SU-DHL-6 (cell line): ENCODE measurements around the gene ALOXE3.
A peak's percentile ranks its signal among the peaks of the same experiment; 100 is the strongest.
"Not testable (repeated sequence)": the region's sequence is repeated elsewhere in the genome, so short reads cannot be mapped to it uniquely, and the experiment has no call there.

Experiments used
- H2AFZ ChIP-seq: fragments of 200-600 bp; sonication (generic); 2 replicates; pipeline ENCODE4 v1.6.1; 2014; ENCODE audit warnings: low read depth, mild to moderate bottlenecking, moderate library complexity, mixed read lengths, antibody characterized with exemption, low read length; ENCODE audit not compliant: severe bottlenecking
- H3F3A ChIP-seq: fragments of 200-600 bp; shearing (Covaris generic); 2 replicates; pipeline ENCODE4 v1.6.0; 2016; ENCODE audit warnings: antibody characterized with exemption, mild to moderate bottlenecking; ENCODE audit not compliant: insufficient read depth
- H3K27ac ChIP-seq: fragments of 200-600 bp; sonication (generic); 2 replicates; pipeline ENCODE4 v1.5.1; 2016; ENCODE audit warnings: low read depth, mild to moderate bottlenecking, low read length, moderate library complexity, mixed read lengths
- H3K27me3 ChIP-seq: fragments of 200-600 bp; sonication (generic), shearing (Covaris generic); 2 replicates; pipeline ENCODE4 v1.6.0; 2014; ENCODE audit warnings: mild to moderate bottlenecking, low read length
- H3K36me3 ChIP-seq: fragments of 200-600 bp; sonication (generic); 2 replicates; pipeline ENCODE4 v1.6.1; 2014; ENCODE audit warnings: mild to moderate bottlenecking, low read length, mixed read lengths
- H3K4me2 ChIP-seq: fragments of 300-600, 200-600 bp; shearing (Covaris generic), sonication (generic); 2 replicates; pipeline ENCODE4 v1.6.0; 2014; ENCODE audit warnings: low read length, low read depth, mild to moderate bottlenecking; ENCODE audit not compliant: poor library complexity, severe bottlenecking
- H3K4me3 ChIP-seq: fragments of 200-600 bp; sonication (generic); 2 replicates; pipeline ENCODE4 v1.5.1; 2014; ENCODE audit warnings: antibody characterized with exemption, low read length, mild to moderate bottlenecking, mixed read lengths; ENCODE audit not compliant: insufficient read depth, poor library complexity, severe bottlenecking
- H3K79me2 ChIP-seq: fragments of 200-600 bp; sonication (generic); 2 replicates; pipeline ENCODE4 v1.6.1; 2014; ENCODE audit warnings: mild to moderate bottlenecking, low read length, moderate library complexity; ENCODE audit not compliant: insufficient read depth
- H3K9ac ChIP-seq: fragments of 200-600 bp; sonication (generic); 2 replicates; pipeline ENCODE4 v1.7.0; 2014; ENCODE audit warnings: mild to moderate bottlenecking, low read length
- H3K9me2 ChIP-seq: fragments of 200-600 bp; sonication (generic); replicated peaks from 2 replicates; pipeline ENCODE4 v1.6.1; 2014; ENCODE audit warnings: low read length; ENCODE audit not compliant: insufficient read depth
- H3K9me3 ChIP-seq: fragments of 200-600 bp; sonication (generic); 2 replicates; pipeline ENCODE4 v1.6.1; 2014; ENCODE audit warnings: low read length, mixed read lengths; ENCODE audit not compliant: insufficient read depth
- H4K20me1 ChIP-seq: fragments of 200-600 bp; sonication (generic); 2 replicates; pipeline ENCODE4 v1.6.1; 2014; ENCODE audit warnings: low read depth, mild to moderate bottlenecking, antibody characterized with exemption, low read length, moderate library complexity, mixed read lengths
- EZH2phosphoT487 ChIP-seq: fragments of 200-600 bp; sonication (generic), shearing (Covaris generic); conservative IDR thresholded peaks from 2 replicates; pipeline ENCODE4 v1.6.1; 2018; ENCODE audit warnings: mild to moderate bottlenecking, antibody characterized with exemption, low read length, moderate library complexity, mixed read lengths
- TF ChIP-seq, protein P1 (sequence below): fragments of 200-600 bp; sonication (generic); IDR thresholded peaks from one replicate; pipeline ENCODE4 v1.5.1; 2017; ENCODE audit warnings: antibody characterized with exemption, mild to moderate bottlenecking, low read length, moderate library complexity; ENCODE audit not compliant: insufficient read depth, poor library complexity, severe bottlenecking

The ALOXE3 gene

GRCh38 chr17:8079291-8080207 is 38.8 kb downstream of the ALOXE3 start:
- Histone ChIP-seq H3K9ac (peak overlapping the region; percentile 65), H3K4me3 (peak overlapping the region; percentile 51), H3K27me3 (no peaks in the 10 kb centered on the region), H3F3A (no peaks in the 10 kb centered on the region), H3K9me2 (no peaks in the 10 kb centered on the region), H2AFZ (peak overlapping the region; percentile 94), H3K9me3 (no peaks in the 10 kb centered on the region), H3K27ac (peak overlapping the region; percentile 42), H3K79me2 (no peaks in the 10 kb centered on the region), H4K20me1 (no peaks in the 10 kb centered on the region), H3K36me3 (no peaks in the 10 kb centered on the region), H3K4me2 (peak overlapping the region; percentile 61)
- TF ChIP-seq, protein P1, sequence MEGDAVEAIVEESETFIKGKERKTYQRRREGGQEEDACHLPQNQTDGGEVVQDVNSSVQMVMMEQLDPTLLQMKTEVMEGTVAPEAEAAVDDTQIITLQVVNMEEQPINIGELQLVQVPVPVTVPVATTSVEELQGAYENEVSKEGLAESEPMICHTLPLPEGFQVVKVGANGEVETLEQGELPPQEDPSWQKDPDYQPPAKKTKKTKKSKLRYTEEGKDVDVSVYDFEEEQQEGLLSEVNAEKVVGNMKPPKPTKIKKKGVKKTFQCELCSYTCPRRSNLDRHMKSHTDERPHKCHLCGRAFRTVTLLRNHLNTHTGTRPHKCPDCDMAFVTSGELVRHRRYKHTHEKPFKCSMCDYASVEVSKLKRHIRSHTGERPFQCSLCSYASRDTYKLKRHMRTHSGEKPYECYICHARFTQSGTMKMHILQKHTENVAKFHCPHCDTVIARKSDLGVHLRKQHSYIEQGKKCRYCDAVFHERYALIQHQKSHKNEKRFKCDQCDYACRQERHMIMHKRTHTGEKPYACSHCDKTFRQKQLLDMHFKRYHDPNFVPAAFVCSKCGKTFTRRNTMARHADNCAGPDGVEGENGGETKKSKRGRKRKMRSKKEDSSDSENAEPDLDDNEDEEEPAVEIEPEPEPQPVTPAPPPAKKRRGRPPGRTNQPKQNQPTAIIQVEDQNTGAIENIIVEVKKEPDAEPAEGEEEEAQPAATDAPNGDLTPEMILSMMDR, result peak; percentile 63
- no peak for TF ChIP-seq EZH2phosphoT487

- not testable (repeated sequence) for H3K4me2 ChIP-seq, H3K9me3 ChIP-seq, H2AFZ ChIP-seq, H3K4me3 ChIP-seq, H3K27me3 ChIP-seq, H3K36me3 ChIP-seq, H3K9ac ChIP-seq, H4K20me1 ChIP-seq, H3F3A ChIP-seq, H3K9me2 ChIP-seq, H3K27ac ChIP-seq, H3K79me2 ChIP-seq
Measured at GRCh38 chr17:8077939-8078338, 40.4 kb downstream of the ALOXE3 start.

DNA sequence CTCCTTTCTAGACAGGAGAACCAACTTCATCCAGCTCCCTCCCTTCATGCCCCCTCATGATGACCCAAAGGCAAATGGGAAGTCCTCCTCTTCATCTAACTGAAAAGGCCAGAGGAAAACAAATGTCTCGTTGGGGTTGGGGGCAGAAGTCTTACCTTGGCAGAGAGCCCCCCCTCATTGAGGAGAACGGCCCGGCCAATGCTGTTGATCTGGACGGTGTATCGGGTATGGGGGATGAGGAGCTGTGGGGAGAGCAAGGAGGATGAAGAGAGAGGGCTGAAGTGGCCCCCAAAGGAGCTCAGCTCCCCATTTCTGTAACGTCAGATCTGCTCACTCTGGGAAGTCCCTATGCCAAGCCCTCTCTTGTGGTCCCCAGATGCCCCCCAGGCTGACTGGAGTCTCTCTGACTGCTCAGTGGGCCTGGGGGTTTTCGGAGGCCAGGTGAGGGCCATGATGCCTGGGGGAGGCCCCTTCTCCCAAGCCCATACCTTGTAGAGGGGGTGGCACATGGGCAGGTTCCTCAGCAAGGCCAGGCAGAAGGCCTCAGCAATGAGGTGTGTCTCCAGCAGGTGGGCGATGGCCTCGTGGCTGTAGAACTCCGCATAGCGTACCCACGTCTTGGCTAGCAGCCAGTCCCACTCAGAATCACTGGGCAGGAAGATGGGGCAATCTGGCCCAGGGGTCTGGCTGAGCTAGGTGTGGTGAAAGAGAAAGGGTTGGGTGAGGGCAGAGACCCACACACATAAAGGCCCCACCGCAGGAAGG is 41.6 kb downstream of the ALOXE3 start:
- no peak overlapping the region for H2AFZ ChIP-seq
- H4K20me1 ChIP-seq, result no peaks in the 10 kb centered on the region
- no peaks in the 10 kb centered on the region for H3K9me3 ChIP-seq
- TF ChIP-seq EZH2phosphoT487, result no peak
- TF ChIP-seq, protein P1, result no peak
- H3K27ac ChIP-seq, result no peak overlapping the region
- no peaks in the 10 kb centered on the region for H3F3A ChIP-seq
- no peaks in the 10 kb centered on the region for H3K27me3 ChIP-seq
- no peak overlapping the region for H3K4me2 ChIP-seq
- H3K36me3 ChIP-seq, result no peaks in the 10 kb centered on the region
- no peaks in the 10 kb centered on the region for H3K9me2 ChIP-seq
- no peak overlapping the region for H3K4me3 ChIP-seq
- H3K9ac ChIP-seq, result no peak overlapping the region
- H3K79me2 ChIP-seq, result no peaks in the 10 kb centered on the region
